Osteoblast (primary cell): ENCODE measurements around the gene ADAP1. TPM values are rescaled to one million over a fixed set of nuclear protein-coding genes. Genes with fewer than 3 reads are reported as not detected.
A peak's percentile ranks its signal among the peaks of the same experiment; 100 is the strongest.

Source experiments
- DNase-seq: peaks from one replicate; pipeline ENCODE4 v3.0.0; 2011; ENCODE audit warnings: low spot score, mixed read lengths; ENCODE audit not compliant: insufficient read length; ENCODE audit errors: missing footprints
- H2AFZ ChIP-seq: 2 replicates; pipeline ENCODE4 v1.6.0; 2011; ENCODE audit warnings: mild to moderate bottlenecking, low read length
- H3K27ac ChIP-seq: 2 replicates; pipeline ENCODE4 v1.5.1; 2011; ENCODE audit warnings: mild to moderate bottlenecking, low read depth, low read length, moderate library complexity
- H3K27me3 ChIP-seq: 2 replicates; pipeline ENCODE4 v1.6.0; 2012; ENCODE audit warnings: mild to moderate bottlenecking, control low read depth, inconsistent platforms, low read length, moderate library complexity; ENCODE audit not compliant: insufficient read depth
- H3K36me3 ChIP-seq: 2 replicates; pipeline ENCODE4 v1.5.1; 2011; ENCODE audit warnings: mild to moderate bottlenecking, low read length, control low read depth, moderate library complexity; ENCODE audit not compliant: insufficient read depth
- H3K4me1 ChIP-seq: 2 replicates; pipeline ENCODE4 v1.5.1; 2011; ENCODE audit warnings: mild to moderate bottlenecking, low read length, control low read depth, moderate library complexity; ENCODE audit not compliant: insufficient read depth
- H3K4me2 ChIP-seq: 2 replicates; pipeline ENCODE4 v1.6.0; 2011; ENCODE audit warnings: mild to moderate bottlenecking, low read length; ENCODE audit not compliant: insufficient read depth
- H3K4me3 ChIP-seq: fragments of 200-600 bp; sonication (generic); 3 replicates; pipeline ENCODE4 v1.5.1; 2012; ENCODE audit warnings: mild to moderate bottlenecking, low read length, inconsistent platforms; ENCODE audit not compliant: insufficient read depth
- H3K79me2 ChIP-seq: 2 replicates; pipeline ENCODE4 v1.6.0; 2012; ENCODE audit warnings: mild to moderate bottlenecking, low read length, control low read depth, inconsistent platforms; ENCODE audit not compliant: insufficient read depth
- H3K9me3 ChIP-seq: 2 replicates; pipeline ENCODE4 v1.5.1; 2011; ENCODE audit warnings: low read depth, low read length, control low read depth
- H4K20me1 ChIP-seq: 2 replicates; pipeline ENCODE4 v1.6.0; 2012; ENCODE audit warnings: mild to moderate bottlenecking, low read length, control low read depth; ENCODE audit not compliant: insufficient read depth
- total RNA-seq: library from RNA; depleted of rRNA; stranded (reverse); fragments of >200 nt; gene quantifications from 2 replicates; pipeline ENCODE4 v1.2.3, GENCODE V29; 2012
- TF ChIP-seq, protein P1 (sequence below): IDR thresholded peaks from 2 replicates; pipeline ENCODE4 v1.5.1; 2011; ENCODE audit warnings: mild to moderate bottlenecking, low read depth, low read length, moderate library complexity; ENCODE audit errors: extremely low read depth

The ADAP1 gene
- total RNA-seq, 1 donor = 2.2 TPM

DNA sequence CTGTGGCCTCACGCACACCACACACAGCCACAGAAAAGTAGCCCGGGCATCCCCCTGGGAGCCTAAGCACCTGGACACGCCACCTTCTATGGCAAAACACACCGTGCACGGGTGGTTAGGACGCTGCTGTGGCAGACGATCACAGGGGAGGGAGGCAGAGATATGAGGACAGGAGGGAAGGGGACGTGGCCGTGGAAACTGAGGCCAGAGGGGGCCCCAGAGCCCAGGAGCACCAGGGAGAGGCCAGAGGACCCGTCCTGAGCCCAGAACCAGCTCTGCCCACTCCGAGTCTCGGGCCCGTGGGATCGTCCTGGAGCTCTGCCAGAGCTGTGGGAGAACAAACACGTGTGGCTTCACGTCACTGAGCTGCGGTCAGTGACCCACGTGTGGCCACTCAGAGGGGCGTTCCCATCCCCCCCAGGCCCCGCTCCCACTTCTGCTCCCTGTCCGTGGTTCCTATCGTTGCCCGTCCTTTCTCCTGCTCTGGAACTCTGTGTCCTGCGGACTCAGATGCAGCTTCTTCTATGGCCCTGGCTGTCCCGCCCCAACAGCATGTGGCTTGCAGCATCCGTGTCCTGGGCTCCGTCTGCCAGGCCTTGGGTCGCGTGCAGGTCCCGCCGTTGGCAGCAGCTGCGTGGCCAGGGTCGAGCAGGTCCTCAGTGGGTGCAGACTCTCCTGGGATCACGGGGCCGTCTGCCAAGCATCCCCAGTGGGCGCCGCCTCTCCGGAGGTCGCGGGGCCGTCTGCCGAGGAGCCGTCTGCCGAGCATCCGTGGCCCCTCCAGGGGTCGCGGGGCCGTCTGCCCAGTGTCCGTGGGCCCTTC lies 47.1 kb downstream of the ADAP1 start:
- Histone ChIP-seq H3K79me2 (no peaks in the 10 kb centered on the region), H3K4me2 (no peak overlapping the region), H3K27ac (no peak overlapping the region), H3K4me3 (no peak overlapping the region), H2AFZ (no peak overlapping the region), H4K20me1 (no peaks in the 10 kb centered on the region), H3K4me1 (peaks cover 8% of the 10 kb centered on the region), H3K27me3 (peaks cover 33% of the 10 kb centered on the region), H3K9me3 (no peaks in the 10 kb centered on the region), H3K36me3 (no peaks in the 10 kb centered on the region)
- DNase-seq = no peak
- TF ChIP-seq, protein P1, sequence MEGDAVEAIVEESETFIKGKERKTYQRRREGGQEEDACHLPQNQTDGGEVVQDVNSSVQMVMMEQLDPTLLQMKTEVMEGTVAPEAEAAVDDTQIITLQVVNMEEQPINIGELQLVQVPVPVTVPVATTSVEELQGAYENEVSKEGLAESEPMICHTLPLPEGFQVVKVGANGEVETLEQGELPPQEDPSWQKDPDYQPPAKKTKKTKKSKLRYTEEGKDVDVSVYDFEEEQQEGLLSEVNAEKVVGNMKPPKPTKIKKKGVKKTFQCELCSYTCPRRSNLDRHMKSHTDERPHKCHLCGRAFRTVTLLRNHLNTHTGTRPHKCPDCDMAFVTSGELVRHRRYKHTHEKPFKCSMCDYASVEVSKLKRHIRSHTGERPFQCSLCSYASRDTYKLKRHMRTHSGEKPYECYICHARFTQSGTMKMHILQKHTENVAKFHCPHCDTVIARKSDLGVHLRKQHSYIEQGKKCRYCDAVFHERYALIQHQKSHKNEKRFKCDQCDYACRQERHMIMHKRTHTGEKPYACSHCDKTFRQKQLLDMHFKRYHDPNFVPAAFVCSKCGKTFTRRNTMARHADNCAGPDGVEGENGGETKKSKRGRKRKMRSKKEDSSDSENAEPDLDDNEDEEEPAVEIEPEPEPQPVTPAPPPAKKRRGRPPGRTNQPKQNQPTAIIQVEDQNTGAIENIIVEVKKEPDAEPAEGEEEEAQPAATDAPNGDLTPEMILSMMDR = no peak

DNA sequence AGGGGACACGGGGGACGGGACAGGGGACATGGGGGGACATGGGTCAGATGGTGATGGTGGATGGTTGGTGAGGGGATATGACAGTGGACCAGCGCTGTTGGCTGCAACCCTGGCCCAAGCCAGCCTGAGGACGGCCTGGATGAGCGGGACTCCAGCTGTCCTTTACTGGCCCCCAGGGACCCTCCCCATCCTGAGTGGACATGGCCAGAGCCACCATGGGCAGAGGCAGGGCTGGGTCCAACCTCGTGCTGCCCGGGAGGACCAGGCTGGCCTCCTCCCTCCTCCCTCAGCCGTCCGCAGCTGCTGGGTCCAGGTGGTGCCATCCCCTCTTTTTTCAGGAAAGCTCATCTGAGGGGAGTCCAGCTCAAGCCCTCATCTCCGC lies 47.7 kb downstream of the ADAP1 start:
- Histone ChIP-seq H3K79me2 (no peaks in the 10 kb centered on the region), H3K27ac (no peak overlapping the region)
- TF ChIP-seq, protein P1 = no peak

DNA sequence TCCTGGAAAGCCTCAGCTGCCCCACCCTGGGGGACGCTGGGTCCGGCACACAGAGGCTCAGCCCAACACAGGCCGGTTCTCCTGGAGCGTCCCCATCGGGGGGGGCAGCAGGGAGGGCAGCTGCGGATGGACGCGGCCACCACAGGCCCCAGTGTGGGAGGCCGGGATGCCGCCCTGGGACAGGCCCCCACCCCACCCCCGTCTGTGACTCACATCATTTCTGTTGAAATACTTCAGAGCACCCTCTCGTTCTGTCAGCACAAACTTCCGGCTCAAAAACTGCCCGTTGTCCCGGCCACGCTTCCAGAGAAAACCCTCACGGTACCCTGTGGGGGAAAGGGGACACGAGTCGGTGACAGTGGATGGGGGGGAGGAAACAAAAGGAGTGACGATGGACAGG lies 49.6 kb downstream of the ADAP1 start:
- peak; percentile 96 for DNase-seq
- H3K27ac ChIP-seq = no peak overlapping the region

More for the DNA sequence above, 47.7 kb downstream of the ADAP1 start:
- Histone ChIP-seq H2AFZ (no peak overlapping the region), H3K36me3 (no peaks in the 10 kb centered on the region), H3K4me3 (no peak overlapping the region), H3K4me1 (peaks cover 8% of the 10 kb centered on the region), H3K9me3 (no peaks in the 10 kb centered on the region), H4K20me1 (no peaks in the 10 kb centered on the region), H3K27me3 (peaks cover 33% of the 10 kb centered on the region), H3K4me2 (no peak overlapping the region)
- no peak for DNase-seq

More for the DNA sequence above, 49.6 kb downstream of the ADAP1 start:
- Histone ChIP-seq H3K4me2 (peak overlapping the region; percentile 68), H3K4me3 (peak overlapping the region; percentile 50), H3K27me3 (peaks cover 28% of the 10 kb centered on the region), H3K4me1 (peaks cover 8% of the 10 kb centered on the region), H2AFZ (no peak overlapping the region), H3K9me3 (no peaks in the 10 kb centered on the region), H3K36me3 (no peaks in the 10 kb centered on the region), H3K79me2 (no peaks in the 10 kb centered on the region), H4K20me1 (no peaks in the 10 kb centered on the region)
- TF ChIP-seq, protein P1 = no peak
